K562 (cell line): ENCODE results near the gene SAPCD1. TPM values are rescaled to one million over a fixed set of nuclear protein-coding genes. Genes with fewer than 3 reads are reported as not detected.

Experiments
- CBFB ChIP-seq: sonication (generic); formaldehyde crosslinking; IDR thresholded peaks from 2 replicates; pipeline ENCODE4 v1.4.0; 2020; ENCODE audit warnings: mild to moderate bottlenecking, missing genetic modification reagents
- CEBPZ ChIP-seq: fragments of 150-350 bp; IDR thresholded peaks from 2 replicates; pipeline ENCODE4 v1.6.1; 2014; ENCODE audit warnings: low read depth, mild to moderate bottlenecking, low read length, borderline replicate concordance
- CHAMP1 ChIP-seq: fragments of 450-650 bp; IDR thresholded peaks from 2 replicates; pipeline ENCODE4 v1.6.1; 2016; ENCODE audit warnings: mild to moderate bottlenecking
- CREB1 ChIP-seq, 2 experiments: sonication (generic) in 1 of 2; formaldehyde crosslinking in 1 of 2; IDR thresholded peaks; 2 replicates each; pipeline versions ENCODE4 v1.6.1 to v1.8.0; 2012 to 2022; ENCODE audit warnings: inconsistent platforms in 1 of 2, mild to moderate bottlenecking in 1 of 2, missing genetic modification reagents in 1 of 2, moderate library complexity in 1 of 2
- E2F3 ChIP-seq: fragments of 250-450 bp; sonication (Bioruptor Pico); IDR thresholded peaks from 2 replicates; pipeline ENCODE4 v1.4.0; 2020; ENCODE audit warnings: mild to moderate bottlenecking
- EP300 ChIP-seq: IDR thresholded peaks from 2 replicates; pipeline ENCODE4 v1.6.1; 2012; ENCODE audit warnings: low read length, improper control_type of control experiment
- ETV6 ChIP-seq, 3 experiments: fragments of 150-350 bp in 1 of 3; sonication (generic) in 1 of 3; formaldehyde crosslinking in 1 of 3; IDR thresholded peaks; 2 replicates each; pipeline versions ENCODE4 v1.6.1 to v1.8.0; 2014 to 2022; ENCODE audit warnings: borderline replicate concordance in 2 of 3, low read depth in 2 of 3, antibody characterized with exemption in 1 of 3, low read length in 1 of 3, mild to moderate bottlenecking in 1 of 3, missing genetic modification reagents in 1 of 3
- IFI16 ChIP-seq: fragments of 250-450 bp; sonication (Bioruptor Pico); IDR thresholded peaks from 2 replicates; pipeline ENCODE4 v2.1.2; 2022; ENCODE audit warnings: mild to moderate bottlenecking, inconsistent platforms
- MBD1 ChIP-seq: fragments of 250-450 bp; sonication (Bioruptor Pico); IDR thresholded peaks from 2 replicates; pipeline ENCODE4 v1.8.0; 2022; ENCODE audit warnings: inconsistent platforms
- MTA2 ChIP-seq: fragments of 450-650 bp; IDR thresholded peaks from 2 replicates; pipeline ENCODE4 v1.6.1; 2016; ENCODE audit warnings: low read depth
- MTF1 ChIP-seq: fragments of 250-450 bp; sonication (Bioruptor Pico); IDR thresholded peaks from 2 replicates; pipeline ENCODE4 v1.9.0; 2021; ENCODE audit warnings: moderate library complexity, mild to moderate bottlenecking, inconsistent platforms, borderline replicate concordance
- RBM17 ChIP-seq: fragments of 200-400 bp; formaldehyde crosslinking; IDR thresholded peaks from 2 replicates; pipeline ENCODE4 v1.6.1; 2017; ENCODE audit warnings: low read depth, mild to moderate bottlenecking, low read length, borderline replicate concordance
- RHOXF2B ChIP-seq: fragments of 250-450 bp; sonication (Bioruptor Pico); conservative IDR thresholded peaks from 2 replicates; pipeline ENCODE4 v1.5.1; 2021
- SMAD3 ChIP-seq: fragments of 450-650 bp; formaldehyde crosslinking; conservative IDR thresholded peaks from 2 replicates; pipeline ENCODE4 v1.4.0; 2020; ENCODE audit warnings: mild to moderate bottlenecking
- SPI1 ChIP-seq: IDR thresholded peaks from 2 replicates; pipeline ENCODE4 v1.6.1; 2011; ENCODE audit warnings: low read depth, low read length, control low read depth, borderline replicate concordance
- STAG1 ChIP-seq: sonication (generic); formaldehyde crosslinking; IDR thresholded peaks from 2 replicates; pipeline ENCODE4 v1.5.0; 2020; ENCODE audit warnings: missing genetic modification reagents, borderline replicate concordance
- TRIM24 ChIP-seq, 2 experiments: fragments of 450-650 bp; IDR thresholded peaks; 2 replicates each; pipeline ENCODE4 v1.6.1; 2016
- TRIM28 ChIP-seq: fragments of 450-650 bp; IDR thresholded peaks from 2 replicates; pipeline ENCODE4 v1.6.1; 2017
- WHSC1 ChIP-seq: IDR thresholded peaks from one replicate; pipeline ENCODE4 v1.6.1; 2012; ENCODE audit warnings: low read length, control low read depth, inconsistent platforms
- YBX1 ChIP-seq: fragments of 450-650 bp; IDR thresholded peaks from 2 replicates; pipeline ENCODE4 v1.7.1; 2016; ENCODE audit warnings: mild to moderate bottlenecking
- ZNF431 ChIP-seq: sonication (generic); formaldehyde crosslinking; IDR thresholded peaks from 2 replicates; pipeline ENCODE4 v1.8.0; 2022; ENCODE audit warnings: mild to moderate bottlenecking, missing genetic modification reagents
- polyA plus RNA-seq, 8 experiments: library from polyadenylated mRNA; depleted of rRNA in 4 of 8; stranded (reverse) in 5 of 8; unstranded in 3 of 8; fragments of >200 nt; fragmentation: Nextera tagmentation in 2 of 8; fragmentation: Illumina TruSeq in 1 of 8; extraction: Ambion mirVana in 2 of 8; extraction: Trizol in 1 of 8; gene quantifications; 2 replicates each; pipeline versions ENCODE4 v1.2.1 to v1.2.3, GENCODE V29; 2011 to 2014; ENCODE audit warnings: inconsistent platforms in 1 of 8, missing spikeins in 1 of 8
- total RNA-seq, 7 experiments: library from RNA; depleted of rRNA in 6 of 7; stranded (reverse); fragments of >200 nt in 6 of 7; fragmentation: Illumina TruSeq in 2 of 7; extraction: Trizol in 2 of 7; gene quantifications; 2 replicates each; pipeline versions ENCODE4 v1.2.1 to v1.2.3, GENCODE V29; 2011 to 2021; ENCODE audit warnings: low replicate concordance in 1 of 7

The SAPCD1 gene
- total and polyA plus RNA-seq, 9 of the 15 experiments (the other 6 are each of a cell fraction or from before 2014, with no cell fraction given) = 2.6 to 30.2 (median 7.4) TPM

GRCh38 chr6:31806470-31807272, 44.2 kb downstream of the SAPCD1 start, which contains the start of gene LSM2 (continued):
- TF ChIP-seq CREB1 (IDR thresholded peaks at IDR 0.05) (peak; percentile 96), CREB1 (CRISPR knock-in tag; IDR thresholded peaks at IDR 0.05) (peak; percentile 98), MBD1 (CRISPR knock-in tag) (no peak), SPI1 (peak; percentile 99), TRIM28 (peak; percentile 34; the same call in 1 of the 2 replicates), SMAD3 (CRISPR knock-in tag) (peak; percentile 68), E2F3 (CRISPR knock-in tag) (peak; percentile 83), CEBPZ (no peak), ZNF431 (CRISPR knock-in tag) (peak; percentile 59; the same call in 1 of the 2 replicates), CHAMP1 (no peak), RHOXF2B (CRISPR knock-in tag) (0 out of 2 replicates have a peak, but pooled peaks have one; percentile 82), ETV6 (IDR thresholded peaks at IDR 0.05; ENCODE audit: borderline replicate concordance in 1 of 2, low read depth in 2 of 2, low read length in 1 of 2) (peak in 1 of 2 experiments; percentile 5; a peak in 1 of 4 replicates), ETV6 (CRISPR knock-in tag; IDR thresholded peaks at IDR 0.05; ENCODE audit: borderline replicate concordance) (peak; percentile 74; the same call in 1 of the 2 replicates), IFI16 (CRISPR knock-in tag) (no peak; the same call in 1 of the 2 replicates), EP300 (peak; percentile 32; the same call in 1 of the 2 replicates), YBX1 (no peak), CBFB (CRISPR knock-in tag) (peak; percentile 90; the same call in 1 of the 2 replicates), MTA2 (0 out of 2 replicates have a peak, but pooled peaks have one; percentile 12), TRIM24 (IDR thresholded peaks at IDR 0.05) (peak in 1 of 2 experiments; percentile 33; a peak in 1 of 4 replicates), WHSC1 (no peak), STAG1 (CRISPR knock-in tag) (no peak), RBM17 (no peak), MTF1 (no peak)
